HG03558 (cell line): ENCODE data around the gene NSUN2.
"Not testable (repeated sequence)": the region's sequence is repeated elsewhere in the genome, so short reads cannot be mapped to it uniquely, and the experiment has no call there.

ENCODE experiments used
- ATAC-seq: cut with Tn5 transposase; IDR thresholded peaks from one replicate; pipeline ENCODE4 v1.9.1; 2021; ENCODE audit warnings: moderate number of reproducible peaks; ENCODE audit not compliant: unreplicated experiment; ENCODE audit errors: extremely low read depth

Gene NSUN2

DNA sequence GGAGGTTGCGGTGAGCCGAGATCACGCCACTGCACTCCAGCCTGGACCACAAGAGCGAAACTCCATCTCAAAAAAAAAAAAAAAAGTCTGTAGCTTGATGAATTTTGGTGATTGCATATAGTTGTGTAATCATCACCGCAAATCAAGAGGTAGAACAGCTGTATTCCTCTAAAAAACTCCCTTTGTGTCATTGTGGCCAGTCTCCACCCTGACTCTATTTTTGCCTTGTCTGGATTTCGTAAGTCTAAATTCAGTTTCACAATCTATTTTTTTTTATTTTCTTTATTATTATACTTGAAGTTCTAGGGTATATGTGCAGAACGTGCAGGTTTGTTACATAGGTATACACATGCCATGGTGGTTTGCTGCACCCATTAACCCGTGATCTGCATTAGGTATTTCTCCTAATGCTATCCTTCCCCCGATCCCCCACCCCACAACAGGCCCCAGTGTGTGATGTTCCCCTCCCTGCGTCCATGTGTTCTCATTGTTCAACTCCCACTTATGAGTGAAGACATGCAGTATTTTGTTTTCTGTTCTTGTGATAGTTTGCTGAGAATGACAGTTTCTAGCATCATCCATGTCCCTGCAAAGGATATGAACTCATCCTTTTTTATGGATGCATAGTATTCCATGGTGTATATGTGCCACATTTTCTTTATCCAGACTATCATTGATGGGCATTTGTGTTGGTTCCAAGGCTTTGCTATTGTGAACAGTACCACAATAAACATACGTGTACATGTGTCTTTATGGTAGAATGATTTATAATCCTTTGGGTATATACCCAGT is 12.9 kb upstream of the NSUN2 start:
- ATAC-seq = not testable (repeated sequence)

DNA sequence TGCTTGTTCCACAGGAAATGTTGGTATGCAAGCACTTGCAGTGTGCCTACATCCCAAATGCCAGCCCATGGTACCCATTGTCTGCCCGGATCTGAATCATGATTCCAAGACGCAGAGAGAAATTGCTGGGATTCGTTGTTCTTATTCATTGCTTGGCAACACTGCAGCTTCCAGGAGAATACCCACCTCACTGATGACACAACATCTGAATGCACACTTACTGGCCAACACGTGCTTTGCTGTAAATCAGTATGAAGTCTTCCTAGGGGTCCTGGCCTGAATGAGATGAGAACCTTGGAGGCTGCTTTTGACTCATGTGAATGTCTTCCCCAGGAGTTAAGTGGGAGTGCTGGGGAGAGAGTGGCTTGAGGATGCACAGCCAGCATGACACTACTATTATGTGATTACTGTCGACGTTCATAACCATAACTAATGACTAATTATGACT is 12.0 kb upstream of the NSUN2 start:
- ATAC-seq = no peak

DNA sequence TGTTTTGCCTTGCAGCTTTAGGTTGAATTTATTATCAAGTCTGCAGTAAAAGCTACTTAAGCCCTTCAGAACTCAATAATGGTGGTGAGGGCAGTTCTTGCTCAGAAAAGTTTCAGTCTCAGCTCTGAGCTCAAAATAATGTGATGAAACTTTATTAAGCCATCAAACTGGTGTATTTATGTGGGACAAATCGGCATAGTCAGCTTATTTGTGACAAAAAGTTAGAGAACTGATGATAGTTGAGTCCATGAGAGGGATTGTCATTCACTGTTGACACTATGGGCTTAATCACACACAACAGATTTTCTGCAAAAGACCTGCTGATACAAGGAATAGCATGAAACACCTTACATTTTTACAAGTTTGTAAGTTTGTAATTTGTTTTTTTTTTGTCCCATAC is 9.8 kb upstream of the NSUN2 start:
- ATAC-seq = no peak

DNA sequence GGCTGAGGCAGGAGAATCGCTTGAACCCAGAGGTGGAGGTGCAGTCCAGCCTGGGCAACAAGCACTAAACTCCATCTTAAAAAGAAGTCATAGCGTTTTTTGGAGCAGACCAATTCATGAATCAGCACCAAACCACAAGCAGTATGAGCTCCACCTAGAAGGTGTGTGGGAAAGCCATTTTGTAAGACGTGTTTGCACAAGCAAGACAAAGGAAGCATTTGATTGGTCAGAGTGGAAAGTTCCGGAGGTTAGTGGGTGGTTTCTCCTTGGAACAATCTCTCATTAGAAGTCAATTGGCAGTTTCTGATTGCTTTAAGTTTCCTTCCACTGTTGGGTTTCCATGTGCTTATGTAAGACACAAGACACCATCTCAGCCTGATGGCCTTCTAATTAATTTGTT is 5.4 kb upstream of the NSUN2 start:
- ATAC-seq = no peak

DNA sequence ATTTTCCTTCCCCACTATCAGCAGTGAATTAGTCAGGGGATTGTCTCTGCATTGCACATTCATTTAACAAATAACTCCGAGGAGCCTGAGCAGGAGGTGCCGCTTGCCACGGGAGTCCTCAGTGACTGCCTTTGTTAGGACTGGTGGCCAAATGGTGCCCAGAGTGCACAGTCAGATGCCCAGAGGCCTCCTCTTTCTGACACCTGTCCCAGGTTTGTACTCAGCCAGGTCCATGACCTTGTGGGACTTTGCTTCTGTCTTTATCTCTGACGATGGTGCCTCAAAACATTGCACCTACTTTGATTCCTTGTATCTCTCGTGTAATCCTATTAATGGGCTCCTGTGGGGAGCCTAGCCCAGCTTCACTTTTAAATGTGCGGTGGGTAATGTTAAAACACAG is 4.7 kb upstream of the NSUN2 start:
- no peak for ATAC-seq

DNA sequence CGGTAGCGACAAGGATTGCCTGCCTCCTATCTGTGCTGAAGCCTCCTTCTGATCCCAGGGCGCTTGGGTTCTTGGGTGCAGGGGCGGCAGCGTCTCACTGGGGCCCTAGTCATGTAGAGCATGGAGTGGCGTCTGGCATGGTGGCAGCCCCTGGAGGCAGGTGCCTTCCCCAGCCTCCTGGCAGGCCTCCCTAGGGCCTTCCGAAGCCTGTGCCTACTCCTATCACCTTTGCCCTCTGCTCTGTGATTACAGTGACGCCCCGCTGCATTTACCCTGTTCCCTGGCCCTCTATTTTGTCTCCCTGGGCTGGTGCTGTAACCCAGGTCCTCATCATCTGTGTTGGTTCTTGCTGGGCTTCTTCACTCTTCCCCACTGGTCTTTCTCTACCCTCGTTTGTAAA is 4.2 kb upstream of the NSUN2 start:
- no peak for ATAC-seq

DNA sequence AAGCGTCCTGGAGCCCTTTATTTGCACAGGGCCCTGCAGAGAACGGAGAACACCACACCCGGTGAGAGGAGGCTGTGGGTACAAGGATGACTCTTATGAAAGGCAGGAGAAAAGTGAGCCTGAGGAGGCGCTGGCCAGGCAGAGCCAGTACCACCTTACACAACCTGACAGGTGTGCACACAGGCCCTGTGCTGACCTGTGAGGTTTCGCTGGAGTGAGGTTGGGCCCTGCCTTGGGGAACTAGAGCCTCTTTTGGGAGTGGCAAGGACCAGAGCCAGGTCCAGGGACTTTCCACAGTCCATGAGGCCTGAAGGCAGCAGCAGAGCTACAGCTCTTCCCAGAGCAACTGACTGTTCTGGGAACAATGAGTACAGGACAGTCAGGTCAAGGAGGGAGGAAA is 3.4 kb upstream of the NSUN2 start:
- no peak for ATAC-seq

DNA sequence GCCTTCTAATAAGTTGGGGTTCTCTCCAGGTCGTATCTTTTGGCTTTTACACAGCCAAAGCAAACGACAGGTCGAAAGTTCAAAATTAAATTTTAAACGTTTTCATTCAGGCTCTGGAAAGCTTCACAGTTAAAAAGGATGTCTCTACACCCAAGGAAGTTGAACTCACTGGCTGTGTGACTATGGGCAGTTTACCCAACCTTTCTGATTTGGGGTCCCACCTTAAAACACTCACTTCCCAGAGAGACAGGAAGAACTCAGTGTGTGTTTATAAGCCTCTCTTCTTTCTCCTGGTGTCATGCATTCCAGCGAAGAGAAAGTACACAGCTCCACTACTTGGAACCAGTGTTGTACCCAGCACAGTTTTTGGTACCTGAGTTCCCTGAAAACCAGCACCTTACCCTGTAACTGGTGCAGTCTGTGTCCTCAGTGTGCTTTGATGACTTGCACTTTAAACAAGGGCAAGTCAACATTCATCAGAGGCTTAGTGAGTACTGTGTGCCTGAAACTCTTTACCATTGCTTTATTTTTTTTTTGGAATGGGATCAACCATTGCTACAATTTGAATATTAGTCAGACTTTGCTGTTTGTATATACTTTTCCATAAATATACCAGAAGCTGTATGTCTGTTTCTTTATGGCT is 2.1 kb upstream of the NSUN2 start:
- no peak for ATAC-seq

DNA sequence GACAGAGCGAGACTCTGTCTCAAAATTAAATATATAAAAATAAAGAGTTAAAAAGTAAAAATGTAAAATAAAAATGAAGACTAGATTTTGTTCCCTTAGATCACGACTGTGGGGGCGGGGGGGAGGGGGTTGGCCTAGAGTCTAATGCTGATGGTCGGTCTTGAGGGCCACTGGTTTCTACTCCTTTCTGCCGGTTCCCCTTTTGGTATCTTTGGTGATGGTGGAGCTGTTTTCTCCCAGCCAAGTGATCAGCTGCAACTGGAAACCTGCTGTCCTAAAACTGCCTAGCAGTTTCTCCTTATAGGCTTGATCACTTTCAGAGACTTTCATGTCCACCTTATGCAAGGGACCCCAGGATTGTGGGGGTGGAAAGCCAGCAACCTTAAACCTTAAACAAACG is 1.5 kb upstream of the NSUN2 start:
- ATAC-seq = no peak

DNA sequence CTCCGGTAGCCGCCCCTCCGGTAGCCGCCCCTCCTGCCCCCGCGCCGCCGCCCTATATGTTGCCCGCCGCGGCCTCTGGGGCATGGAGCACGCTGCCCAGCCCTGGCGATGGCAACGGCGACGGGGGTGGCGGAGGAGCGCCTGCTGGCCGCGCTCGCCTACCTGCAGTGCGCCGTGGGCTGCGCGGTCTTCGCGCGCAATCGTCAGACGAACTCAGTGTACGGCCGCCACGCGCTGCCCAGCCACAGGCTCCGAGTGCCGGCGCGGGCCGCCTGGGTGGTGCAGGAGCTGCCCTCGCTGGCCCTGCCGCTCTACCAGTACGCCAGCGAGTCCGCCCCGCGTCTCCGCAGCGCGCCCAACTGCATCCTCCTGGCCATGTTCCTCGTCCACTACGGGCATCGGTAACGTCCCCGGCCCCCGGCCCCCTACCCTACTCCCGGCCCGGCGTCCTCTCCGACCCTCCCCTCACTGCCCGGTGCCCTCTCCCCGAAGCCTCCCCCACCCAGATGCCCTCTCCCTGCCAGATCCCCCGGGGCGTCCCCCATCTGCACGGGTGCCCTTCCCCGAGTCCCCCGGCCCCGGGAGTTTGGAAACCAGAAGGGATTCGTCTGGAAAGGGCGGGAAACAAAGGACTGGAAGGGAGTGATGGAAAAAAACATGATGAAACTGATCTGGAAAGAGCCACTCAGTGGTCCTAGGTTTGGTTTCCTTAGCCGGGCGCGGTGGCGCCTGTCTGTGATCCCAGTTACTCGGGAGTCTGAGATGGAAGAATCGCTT is 813 bp upstream of the NSUN2 start:
- peak; percentile 25 for ATAC-seq

DNA sequence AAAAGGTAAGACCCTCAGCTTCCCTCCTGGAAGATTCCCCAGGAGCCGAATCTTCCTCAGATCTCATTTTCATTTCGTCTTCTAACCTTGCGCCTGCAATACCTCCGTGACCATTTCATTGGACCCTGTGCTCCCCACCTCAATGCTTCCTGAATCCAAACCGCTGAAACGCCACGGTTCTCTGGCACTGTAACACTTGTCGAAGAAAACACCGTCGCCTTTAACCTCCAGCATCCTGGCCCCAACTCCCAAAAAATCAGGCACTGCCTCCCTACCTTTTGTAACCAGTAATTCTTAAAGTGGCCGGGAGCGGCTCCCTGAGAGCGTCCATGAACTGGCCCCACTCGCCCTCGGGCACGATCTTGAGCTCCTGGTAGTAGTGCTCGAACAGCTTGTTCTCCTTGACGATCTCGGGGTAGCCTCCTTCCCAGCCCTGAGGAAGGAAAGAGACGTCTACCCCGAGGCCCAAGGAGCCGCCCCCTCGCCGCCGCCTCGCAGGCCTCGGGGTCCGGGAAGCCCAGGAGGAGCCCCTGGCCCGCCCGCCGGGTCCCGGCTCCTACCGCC is 438 bp downstream of the NSUN2 start:
- peak; percentile 2 for ATAC-seq

DNA sequence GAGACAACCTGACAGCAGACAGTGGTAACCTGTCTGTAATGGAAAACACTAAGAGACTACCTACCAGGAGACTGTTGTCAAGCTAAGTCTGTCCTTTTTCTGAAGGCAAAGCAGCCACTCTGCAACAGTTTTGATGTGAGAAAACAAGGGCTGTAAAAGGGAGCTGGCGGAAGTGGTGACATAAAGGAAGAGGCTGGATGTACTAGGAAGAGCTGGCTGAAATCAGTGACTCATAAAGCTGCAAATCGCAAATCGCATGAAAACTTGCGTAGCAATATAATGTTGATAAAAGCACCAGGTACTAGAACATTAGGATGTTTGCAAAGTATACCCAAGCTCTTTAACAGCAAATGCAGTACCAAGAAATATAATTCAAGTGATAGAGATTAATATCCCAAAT is 1.4 kb downstream of the NSUN2 start:
- no peak for ATAC-seq

DNA sequence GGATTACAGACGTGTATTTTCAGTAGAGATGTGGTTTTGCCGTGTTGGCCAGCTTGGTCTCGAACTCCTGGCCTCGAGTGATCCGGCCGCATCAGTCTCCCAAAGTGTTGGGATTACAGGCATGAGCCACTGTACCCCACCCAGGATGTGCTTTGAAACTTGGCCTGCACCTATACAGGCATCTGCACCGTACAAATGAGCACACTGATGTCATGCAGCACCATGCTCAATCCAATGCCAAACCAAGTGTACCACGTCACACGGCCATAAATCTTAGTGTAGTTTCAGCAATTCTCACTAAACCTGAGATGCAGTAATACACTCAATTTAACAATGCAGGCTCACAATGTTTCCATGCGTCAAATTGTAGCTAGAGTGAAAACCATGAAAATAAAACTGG is 6.3 kb downstream of the NSUN2 start:
- ATAC-seq = no peak

DNA sequence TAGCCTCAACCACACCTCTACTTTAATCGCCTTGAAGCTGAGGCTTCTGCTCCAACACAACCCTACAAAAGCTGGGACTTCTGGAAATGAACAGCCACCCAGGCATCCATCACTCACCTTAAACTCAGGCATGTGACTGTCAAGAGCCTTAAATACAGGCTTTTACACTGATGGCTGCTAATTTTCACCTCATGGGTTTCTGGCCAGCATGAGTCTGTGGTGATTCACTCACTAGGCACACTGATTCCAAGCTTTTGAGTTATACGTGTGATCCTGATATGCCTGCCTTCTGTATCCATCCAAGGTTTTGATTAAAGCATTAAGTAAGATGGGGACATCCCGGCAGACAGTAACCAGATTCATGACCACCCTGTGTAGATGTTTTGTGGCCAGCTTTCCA is 8.9 kb downstream of the NSUN2 start:
- ATAC-seq = no peak

DNA sequence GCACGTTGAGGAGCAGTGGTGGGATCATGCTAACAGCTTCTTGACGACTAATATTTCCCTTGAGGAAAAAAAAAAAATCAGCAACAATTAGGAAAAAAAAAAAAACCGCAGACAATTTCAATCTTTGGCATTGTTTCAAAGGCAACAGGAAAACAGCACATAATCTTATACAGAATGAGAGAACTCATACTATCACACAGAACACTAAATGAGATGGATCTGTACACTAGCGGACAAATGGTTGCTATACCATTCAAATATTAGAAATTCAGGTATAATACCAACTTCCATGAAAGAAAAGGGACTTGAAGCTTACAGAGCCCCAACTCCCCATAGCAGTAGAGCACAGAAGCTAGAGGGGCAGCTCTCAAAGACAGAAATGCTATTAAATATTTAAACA is 9.6 kb downstream of the NSUN2 start:
- ATAC-seq = no peak

DNA sequence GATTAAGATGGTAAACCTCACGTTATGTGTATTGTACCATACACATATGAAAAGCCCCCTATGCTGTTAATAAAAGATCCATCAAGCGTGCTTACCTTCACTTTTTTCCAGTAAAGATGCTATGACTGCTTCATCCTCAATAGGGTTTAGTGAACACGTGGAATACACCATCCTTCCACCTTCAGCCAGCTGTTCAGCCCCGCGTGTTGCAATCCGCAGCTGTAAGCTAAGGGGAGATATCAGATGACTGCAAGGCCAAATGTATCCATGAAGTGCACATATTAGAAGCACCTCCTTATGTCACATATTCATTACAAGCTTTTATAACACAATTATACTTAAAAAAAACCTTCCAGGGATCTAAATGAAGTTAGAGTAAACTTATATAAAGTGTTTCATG is 16.2 kb downstream of the NSUN2 start:
- ATAC-seq = no peak

DNA sequence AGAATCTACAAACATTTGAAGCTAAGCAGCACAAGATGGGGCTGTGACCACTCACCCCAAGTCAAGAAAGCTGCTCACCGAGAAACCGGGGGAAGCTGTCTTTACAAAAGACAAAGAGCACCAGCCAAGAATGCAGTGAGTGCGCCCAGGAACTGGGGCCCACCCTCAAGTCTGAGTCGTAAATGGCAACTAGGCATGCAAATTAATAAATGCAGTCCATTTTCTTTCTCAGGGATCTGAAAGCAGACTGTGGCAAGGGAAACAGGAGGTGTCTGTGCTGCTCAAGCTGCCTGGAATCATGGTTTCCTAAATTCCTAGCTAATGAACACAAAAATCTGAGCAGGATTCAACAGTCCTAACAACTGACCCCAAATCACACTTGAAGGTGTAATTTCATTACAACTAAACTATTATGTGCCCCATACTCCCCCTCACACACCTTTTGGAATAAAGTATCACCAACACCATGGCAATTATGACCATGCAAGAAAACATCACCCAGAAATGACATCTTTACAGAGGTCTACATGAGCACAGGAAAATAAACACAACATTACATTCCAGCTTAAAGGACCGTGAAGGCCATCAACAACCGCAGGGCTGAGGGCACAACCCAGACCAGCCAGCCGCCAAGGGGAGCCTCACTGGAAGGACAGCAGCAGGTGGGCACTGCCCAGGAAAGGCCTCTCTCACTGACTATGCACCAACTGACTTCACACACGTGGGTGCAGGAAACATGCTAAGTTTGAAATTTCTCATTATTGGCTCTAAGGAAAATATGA is 17.6 kb downstream of the NSUN2 start:
- ATAC-seq = no peak

DNA sequence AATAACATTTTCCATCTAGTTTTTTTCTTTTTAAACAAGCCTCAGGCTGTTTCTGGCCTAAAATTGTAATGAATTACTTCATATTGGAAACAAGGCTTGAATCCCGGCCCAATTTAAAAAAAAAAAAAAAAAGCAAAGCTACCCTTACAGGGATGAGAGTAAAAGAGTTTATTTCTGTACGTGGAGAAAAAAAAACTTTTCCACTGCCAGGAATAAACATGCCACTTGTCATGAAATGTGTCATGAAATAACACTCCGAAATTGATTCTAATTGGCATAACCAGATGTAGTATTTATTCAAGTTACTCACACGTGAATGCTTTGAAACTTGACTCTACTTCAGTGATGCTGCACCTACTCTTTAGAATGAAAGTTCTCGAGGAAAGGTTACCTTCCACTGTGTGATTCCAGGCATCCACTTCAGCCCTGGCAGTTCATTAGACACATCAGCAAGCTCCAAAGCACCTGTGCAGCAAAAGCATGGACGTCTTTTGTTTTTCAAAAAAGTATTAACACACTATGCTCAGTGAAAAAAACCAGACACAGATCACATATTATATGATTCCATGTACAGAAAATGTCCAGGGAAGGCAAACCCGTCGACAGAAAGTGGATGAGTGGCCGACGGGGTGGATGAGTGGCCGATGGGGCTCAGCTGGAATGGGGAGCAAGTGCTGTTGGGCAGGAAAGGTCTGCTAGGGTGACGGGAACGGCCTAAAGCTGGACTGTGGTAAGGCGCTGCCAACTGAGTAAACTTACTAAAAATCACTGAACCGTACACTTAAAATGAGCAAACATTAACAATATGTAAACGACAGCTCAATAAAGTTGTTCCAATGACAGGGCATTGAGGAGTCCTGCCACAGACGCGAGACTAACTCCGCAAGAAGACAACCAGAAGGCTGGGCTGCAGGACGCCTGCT is 21.2 kb downstream of the NSUN2 start:
- ATAC-seq = no peak

DNA sequence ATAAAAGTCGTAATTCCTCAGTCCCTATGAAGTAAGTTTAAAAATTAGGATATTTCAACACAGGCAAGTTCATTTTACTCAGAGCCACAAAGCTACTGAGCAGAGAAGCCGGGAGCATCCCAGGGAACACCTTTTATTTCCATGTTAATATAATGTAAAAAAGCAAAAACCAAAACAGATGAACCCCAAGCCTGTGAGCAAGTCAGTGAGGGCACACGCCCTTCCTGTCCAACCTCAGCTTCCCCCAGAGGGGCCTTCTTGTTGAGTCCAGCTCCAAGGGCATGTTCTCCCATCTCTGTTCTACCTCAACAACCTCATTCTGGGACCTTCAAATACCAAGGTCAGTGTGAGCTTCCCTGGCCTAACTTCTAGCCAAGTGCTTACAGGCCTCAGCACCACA is 24.8 kb downstream of the NSUN2 start:
- no peak for ATAC-seq
